Measurements from ENCODE around the gene OCA2. TPM values are rescaled to one million over a fixed set of nuclear protein-coding genes. Genes with fewer than 3 reads are reported as not detected.

Gene OCA2
- total and polyA plus RNA-seq, 2 of the 4 experiments (the other 2 are of a cell fraction): under 0.01 to 0.03 TPM

- H2BK15ac ChIP-seq (ENCODE audit: low read depth, low read length): no peak overlapping the region
- no peaks in the 10 kb centered on the region for H4K20me1 ChIP-seq (ENCODE audit: insufficient read depth, low read length)
- intact Hi-C loops (cut with micrococcal nuclease) (no loop called here), in situ Hi-C loops (cut with MboI; ENCODE audit: low sequenced_read_pairs) (no loop called here), dilution Hi-C loops (cut with HindIII; ENCODE audit: low sequenced_read_pairs, unreplicated experiment) (no loop called here)
- no peak overlapping the region for H3K14ac ChIP-seq (replicated peaks; ENCODE audit: low read depth, low read length)
- no peak overlapping the region for H2BK120ac ChIP-seq (ENCODE audit: low read depth, low read length)
- H3K4me1 ChIP-seq (ENCODE audit: control insufficient read depth, insufficient read depth, low read length): no peaks in the 10 kb centered on the region
- H2AK5ac ChIP-seq (ENCODE audit: low read depth, low read length): no peak overlapping the region
- no peak for DNase-seq
- H3K4me3 ChIP-seq (ENCODE audit: insufficient read depth, low read depth, low read length): no peak overlapping the region
- no peak overlapping the region for H3K18ac ChIP-seq (ENCODE audit: low read depth, low read length)
- no peak overlapping the region for H4K8ac ChIP-seq (ENCODE audit: low read depth in 2 of 2, low read length in 2 of 2)
- WGBS, 2 experiments (ENCODE audit: extremely low coverage in 2 of 2, insufficient read length in 1 of 2): no CpG with 5 or more reads among the region's 6 CpGs
- TF ChIP-seq USF2 (IDR thresholded peaks at IDR 0.05; ENCODE audit: low read depth, low read length) (no peak), NFE2L2 (IDR thresholded peaks at IDR 0.05; ENCODE audit: low read depth, low read length) (no peak), CHD1 (IDR thresholded peaks at IDR 0.05; ENCODE audit: low read depth, low read length) (no peak), RAD21 (IDR thresholded peaks at IDR 0.05; ENCODE audit: low read length) (no peak), RFX5 (IDR thresholded peaks at IDR 0.05; ENCODE audit: low read depth, low read length) (no peak), CEBPB (IDR thresholded peaks at IDR 0.05; ENCODE audit: low read depth, low read length) (no peak), FOS (IDR thresholded peaks at IDR 0.05; ENCODE audit: low read depth, low read length) (no peak), BHLHE40 (IDR thresholded peaks at IDR 0.05; ENCODE audit: low read depth, low read length) (no peak), MXI1 (IDR thresholded peaks at IDR 0.05; ENCODE audit: borderline replicate concordance, low read depth, low read length) (no peak), MAZ (IDR thresholded peaks at IDR 0.05; ENCODE audit: borderline replicate concordance, low read depth, low read length) (no peak), POLR2A (IDR thresholded peaks at IDR 0.05; ENCODE audit: low read depth, low read length) (no peak), MAFK (IDR thresholded peaks at IDR 0.05; ENCODE audit: low read depth, low read length) (no peak), CTCF (conservative IDR thresholded peaks at IDR 0.05; ENCODE audit: low read depth, low read length) (no peak), SMC3 (IDR thresholded peaks at IDR 0.05; ENCODE audit: low read depth, low read length) (no peak), RCOR1 (IDR thresholded peaks at IDR 0.05; ENCODE audit: insufficient replicate concordance, low read length) (no peak)
- TF ChIP-seq, protein P1, sequence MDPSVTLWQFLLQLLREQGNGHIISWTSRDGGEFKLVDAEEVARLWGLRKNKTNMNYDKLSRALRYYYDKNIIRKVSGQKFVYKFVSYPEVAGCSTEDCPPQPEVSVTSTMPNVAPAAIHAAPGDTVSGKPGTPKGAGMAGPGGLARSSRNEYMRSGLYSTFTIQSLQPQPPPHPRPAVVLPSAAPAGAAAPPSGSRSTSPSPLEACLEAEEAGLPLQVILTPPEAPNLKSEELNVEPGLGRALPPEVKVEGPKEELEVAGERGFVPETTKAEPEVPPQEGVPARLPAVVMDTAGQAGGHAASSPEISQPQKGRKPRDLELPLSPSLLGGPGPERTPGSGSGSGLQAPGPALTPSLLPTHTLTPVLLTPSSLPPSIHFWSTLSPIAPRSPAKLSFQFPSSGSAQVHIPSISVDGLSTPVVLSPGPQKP (IDR thresholded peaks at IDR 0.05; ENCODE audit: borderline replicate concordance, low read depth, low read length): no peak
- H3K9me1 ChIP-seq (ENCODE audit: insufficient read depth, low read length): no peaks in the 10 kb centered on the region
- H3K9me3 ChIP-seq (ENCODE audit: control insufficient read depth, insufficient read depth, low read length): peaks cover 5% of the 10 kb centered on the region
- no peak overlapping the region for H3K9ac ChIP-seq (ENCODE audit: low read depth, low read length)
- no peak overlapping the region for H3K4me2 ChIP-seq (ENCODE audit: low read depth, low read length)
- no peaks in the 10 kb centered on the region for H3K79me1 ChIP-seq (ENCODE audit: low read depth in 1 of 2, low read length in 2 of 2)
- H3K27me3 ChIP-seq (ENCODE audit: control insufficient read depth, insufficient read depth, low read length): no peaks in the 10 kb centered on the region
- no peak overlapping the region for H3K4ac ChIP-seq (ENCODE audit: low read depth, low read length)
- POLR2A ChIA-PET (ENCODE audit: unreplicated experiment): no interaction called here
- H2AFZ ChIP-seq (replicated peaks; ENCODE audit: low read length, poor library complexity): no peak overlapping the region
- no peak for ATAC-seq (ENCODE audit: low read depth)
- H2AK9ac ChIP-seq (replicated peaks; ENCODE audit: low read depth, low read length, poor library complexity): no peak overlapping the region
- H2BK5ac ChIP-seq (ENCODE audit: low read depth, low read length, poor library complexity, severe bottlenecking): no peak overlapping the region
- H4K91ac ChIP-seq (ENCODE audit: insufficient read depth, low read depth, low read length): no peak overlapping the region
- H3K23ac ChIP-seq (ENCODE audit: low read depth, low read length): no peak overlapping the region
- no peak overlapping the region for H3K56ac ChIP-seq (ENCODE audit: extremely low read depth, insufficient read depth, low read length)
- no peak overlapping the region for H2BK20ac ChIP-seq (ENCODE audit: low read depth, low read length)
- H4K5ac ChIP-seq (ENCODE audit: low read depth, low read length): no peak overlapping the region
- CTCF ChIA-PET: no interaction called here
- H3K27ac ChIP-seq (ENCODE audit: insufficient read depth, low read length): no peak overlapping the region
- no TSS peak for BruUV-seq (replicated peaks)
- no peaks in the 10 kb centered on the region for H3K36me3 ChIP-seq (ENCODE audit: control insufficient read depth, insufficient read depth, low read length)
Measured at GRCh38 chr15:28020644-28021043, 78.5 kb downstream of the OCA2 start.

All from IMR-90 (cell line).